DMS 273 treated with DMSO at 0.1 percent for 48 hours (cell line): Measurements from ENCODE around the gene SYNE2.

Source experiments
- DNase-seq: peaks from one replicate; lab custom pipeline; 2025; lab: John Stamatoyannopoulos, UW

Gene SYNE2

DNA sequence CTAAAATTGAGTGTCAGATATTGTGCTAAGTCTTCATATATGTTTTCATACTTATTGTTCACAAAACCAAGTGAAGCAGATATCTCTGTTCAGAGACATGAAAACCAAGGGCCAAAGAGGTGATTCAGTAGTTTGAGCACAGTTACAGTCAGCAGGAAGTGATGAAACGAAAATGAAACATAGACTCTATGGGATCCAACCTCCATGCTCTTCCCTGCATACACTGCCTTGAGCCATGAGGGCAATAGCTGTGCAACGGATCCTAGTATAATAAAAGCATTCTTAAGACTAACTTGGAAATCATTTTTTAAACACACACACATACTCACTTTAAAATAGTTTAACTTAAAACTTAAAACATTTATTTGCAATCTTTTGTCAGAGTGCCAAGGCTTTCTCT, 413.4 kb downstream of the SYNE2 start:
- DNase-seq = no peak

GRCh38 chr14:64272019-64272418, 419.2 kb downstream of the SYNE2 start:
- no peak for DNase-seq
